NCI-H748 (cell line): ENCODE data around the gene TNK2.
"Not testable (repeated sequence)": the region's sequence is repeated elsewhere in the genome, so short reads cannot be mapped to it uniquely, and the experiment has no call there.

Experiments used
- DNase-seq: peaks from one replicate; lab custom pipeline; 2025; ENCODE audit not compliant: unreplicated experiment; lab: John Stamatoyannopoulos, UW

Gene TNK2

GRCh38 chr3:195907934-195908693 lies at the start of gene TNK2:
Gene TNK2, minus strand, starts transcription at chr3:195908551. Its CDS starts 19,963 bp downstream, at chr3:195888588.
- peak; percentile 27 for DNase-seq

GRCh38 chr3:195956577-195956976 lies 48.2 kb upstream of the TNK2 start:
- DNase-seq: no peak

- DNase-seq: not testable (repeated sequence)
Measured at GRCh38 chr3:195955416-195955841, 47.1 kb upstream of the TNK2 start.

- not testable (repeated sequence) for DNase-seq
Measured at GRCh38 chr3:195954752-195955119, 46.4 kb upstream of the TNK2 start.

- not testable (repeated sequence) for DNase-seq
Measured at GRCh38 chr3:195954052-195954751, 45.9 kb upstream of the TNK2 start.

GRCh38 chr3:195952590-195952989 lies 44.2 kb upstream of the TNK2 start:
- not testable (repeated sequence) for DNase-seq

GRCh38 chr3:195951443-195952177 lies 43.3 kb upstream of the TNK2 start:
- not testable (repeated sequence) for DNase-seq

GRCh38 chr3:195950731-195951130 lies 42.4 kb upstream of the TNK2 start:
- not testable (repeated sequence) for DNase-seq

GRCh38 chr3:195950164-195950563 lies 41.8 kb upstream of the TNK2 start:
- not testable (repeated sequence) for DNase-seq

- DNase-seq: not testable (repeated sequence)
Measured at GRCh38 chr3:195946910-195947699, 38.8 kb upstream of the TNK2 start.

GRCh38 chr3:195941265-195941815 lies 33.0 kb upstream of the TNK2 start:
- DNase-seq: not testable (repeated sequence)

GRCh38 chr3:195940806-195941205 lies 32.5 kb upstream of the TNK2 start:
- DNase-seq: not testable (repeated sequence)

- not testable (repeated sequence) for DNase-seq
Measured at GRCh38 chr3:195939526-195940470, 31.4 kb upstream of the TNK2 start.

GRCh38 chr3:195933044-195933430 lies 24.7 kb upstream of the TNK2 start:
- not testable (repeated sequence) for DNase-seq

GRCh38 chr3:195932418-195933043 lies 24.2 kb upstream of the TNK2 start:
- DNase-seq: no peak

GRCh38 chr3:195931582-195932273 lies 23.4 kb upstream of the TNK2 start:
- no peak for DNase-seq

- DNase-seq: no peak
Measured at GRCh38 chr3:195929452-195929851, 21.1 kb upstream of the TNK2 start.

GRCh38 chr3:195921334-195921791 lies 13.0 kb upstream of the TNK2 start:
- no peak for DNase-seq
